Endometrial microvascular endothelial cells (primary cell): ENCODE measurements around the gene SHKBP1. TPM values are rescaled to one million over a fixed set of nuclear protein-coding genes. Genes with fewer than 3 reads are reported as not detected.

ENCODE experiments used
- in situ Hi-C: cut with HindIII; loops from 2 replicates; pipeline ENCODE4 v1.10.0; 2017; ENCODE audit warnings: low sequenced_read_pairs, low pct_unique_long_range_greater_than_20kb; ENCODE audit errors: inconsistent ontology term
- total RNA-seq: library from RNA; depleted of rRNA; stranded (reverse); fragments of >200 nt; gene quantifications from one replicate; pipeline ENCODE4 v1.2.3, GENCODE V29; 2015; ENCODE audit errors: inconsistent ontology term

Gene SHKBP1
- total RNA-seq, 1 donor from 2014 or later: 107 TPM

- in situ Hi-C loops: no loop called here
Observed at GRCh38 chr19:40597329-40597838, 20.7 kb downstream of the SHKBP1 start.

GRCh38 chr19:40598121-40598917 lies 21.6 kb downstream of the SHKBP1 start:
- in situ Hi-C loops: no loop called here

GRCh38 chr19:40598918-40599307 lies 22.2 kb downstream of the SHKBP1 start:
- in situ Hi-C loops: no loop called here

GRCh38 chr19:40599331-40599901 lies 22.7 kb downstream of the SHKBP1 start:
- in situ Hi-C loops: no loop called here

GRCh38 chr19:40599902-40600569 lies 23.4 kb downstream of the SHKBP1 start:
- in situ Hi-C loops: no loop called here

- in situ Hi-C loops: no loop called here
Observed at GRCh38 chr19:40600570-40601133, 24.0 kb downstream of the SHKBP1 start.

- in situ Hi-C loops: no loop called here
Observed at GRCh38 chr19:40601134-40601974, 24.7 kb downstream of the SHKBP1 start, which contains the start of gene LTBP4. Gene LTBP4 (plus strand): TSS chr19:40601369. CDS start chr19:40601388, 19 bp downstream.

GRCh38 chr19:40603071-40603388 lies 26.4 kb downstream of the SHKBP1 start:
- in situ Hi-C loops: no loop called here

GRCh38 chr19:40603389-40604170 lies 26.9 kb downstream of the SHKBP1 start:
- in situ Hi-C loops: no loop called here

- in situ Hi-C loops: no loop called here
Observed at GRCh38 chr19:40604171-40604646, 27.5 kb downstream of the SHKBP1 start.

GRCh38 chr19:40604647-40605215 lies 28.1 kb downstream of the SHKBP1 start:
- in situ Hi-C loops: no loop called here

GRCh38 chr19:40605216-40605971 lies 28.7 kb downstream of the SHKBP1 start:
- in situ Hi-C loops: no loop called here

GRCh38 chr19:40607311-40608239 lies 30.9 kb downstream of the SHKBP1 start:
- in situ Hi-C loops: no loop called here

- in situ Hi-C loops: no loop called here
Observed at GRCh38 chr19:40608240-40608621, 31.6 kb downstream of the SHKBP1 start.

- in situ Hi-C loops: no loop called here
Observed at GRCh38 chr19:40608957-40609356, 32.3 kb downstream of the SHKBP1 start.
